ENCODE data around the gene DCLK3.

GRCh38 chr3:36769926-36770325 is 5.6 kb upstream of the DCLK3 start:
- TF ChIP-seq USF2 (IDR thresholded peaks at IDR 0.05; ENCODE audit: low read length), result no peak
- no peak for TF ChIP-seq TAF7 (optimal IDR thresholded peaks at IDR 0.05; ENCODE audit: borderline replicate concordance, low read depth, low read length)
- TF ChIP-seq CTCF (IDR thresholded peaks at IDR 0.05; ENCODE audit: control extremely low read depth in 1 of 3, insufficient read depth in 1 of 3, low read depth in 1 of 3, low read length in 3 of 3), result no peak
- no peak for TF ChIP-seq EZH2 (IDR thresholded peaks at IDR 0.05; ENCODE audit: low read depth, low read length, severe bottlenecking)
- no peak for TF ChIP-seq POLR2A (IDR thresholded peaks at IDR 0.05; ENCODE audit: control extremely low read depth in 1 of 2, low read depth in 2 of 2, low read length in 2 of 2)
- no peak for TF ChIP-seq ATF3 (IDR thresholded peaks at IDR 0.05; ENCODE audit: insufficient read depth, low read depth, low read length)
- TF ChIP-seq SRF (IDR thresholded peaks at IDR 0.05; ENCODE audit: low read depth, low read length), result no peak
- no peak for TF ChIP-seq TBP (IDR thresholded peaks at IDR 0.05; ENCODE audit: low read depth, low read length)
- TF ChIP-seq POLR2AphosphoS5 (IDR thresholded peaks at IDR 0.05; ENCODE audit: low read depth, low read length), result no peak
- TF ChIP-seq RBBP5 (IDR thresholded peaks at IDR 0.05; ENCODE audit: borderline replicate concordance, low read depth, low read length), result no peak
- no peak for TF ChIP-seq MAFK (IDR thresholded peaks at IDR 0.05; ENCODE audit: low read depth, low read length)
- TF ChIP-seq RAD21 (IDR thresholded peaks at IDR 0.05 in 1 of 2, conservative IDR thresholded peaks at IDR 0.05 in 1 of 2; ENCODE audit: low read depth in 2 of 2, low read length in 2 of 2), result no peak
- TF ChIP-seq, protein P1, sequence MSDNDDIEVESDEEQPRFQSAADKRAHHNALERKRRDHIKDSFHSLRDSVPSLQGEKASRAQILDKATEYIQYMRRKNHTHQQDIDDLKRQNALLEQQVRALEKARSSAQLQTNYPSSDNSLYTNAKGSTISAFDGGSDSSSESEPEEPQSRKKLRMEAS (IDR thresholded peaks at IDR 0.05), result no peak
- TF ChIP-seq YY1 (IDR thresholded peaks at IDR 0.05; ENCODE audit: low read depth, low read length), result no peak
